ENCODE results near the gene PPP1R14C. TPM values are rescaled to one million over a fixed set of nuclear protein-coding genes. Genes with fewer than 3 reads are reported as not detected.

Gene PPP1R14C
- total and polyA plus RNA-seq, 2 donors (not counting 1 experiment from before 2014, with no cell fraction given) = 0.17 TPM; not detected in 1

DNA sequence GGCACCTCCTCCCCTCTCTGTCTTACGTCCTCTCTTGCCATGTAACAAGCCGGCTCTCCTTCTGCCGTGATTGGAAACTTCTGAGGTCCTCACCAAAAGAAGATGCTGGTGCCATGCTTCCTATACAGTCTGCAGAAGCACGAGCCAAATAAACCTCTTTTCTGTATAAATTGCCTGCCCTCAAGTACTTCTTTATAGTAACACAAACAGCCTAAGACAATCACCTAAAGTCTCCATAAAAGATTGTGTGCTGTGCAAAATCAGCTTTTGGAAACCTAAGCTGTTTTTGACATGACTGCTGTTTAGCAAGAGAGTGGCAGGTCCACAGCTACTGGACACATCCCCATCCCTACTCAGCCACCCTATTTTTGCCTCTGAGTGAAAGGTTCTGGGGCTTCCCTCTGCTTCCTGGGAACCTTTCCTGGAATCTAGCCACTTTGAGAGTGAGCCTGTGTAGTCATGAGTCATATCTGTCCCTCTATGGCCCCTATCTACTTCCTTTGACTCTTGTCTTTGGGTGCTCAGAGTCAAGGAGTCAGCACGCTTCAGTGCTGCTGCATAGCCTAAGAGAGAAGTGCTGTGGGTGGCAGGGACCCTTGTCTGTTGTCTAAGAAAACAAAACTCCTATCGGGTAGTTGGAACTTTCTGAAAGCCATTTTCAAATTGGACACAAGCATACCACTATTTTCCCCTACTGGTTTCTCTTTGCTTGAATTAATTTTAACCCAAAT lies 110.0 kb downstream of the PPP1R14C start:
- TF ChIP-seq, protein P1, sequence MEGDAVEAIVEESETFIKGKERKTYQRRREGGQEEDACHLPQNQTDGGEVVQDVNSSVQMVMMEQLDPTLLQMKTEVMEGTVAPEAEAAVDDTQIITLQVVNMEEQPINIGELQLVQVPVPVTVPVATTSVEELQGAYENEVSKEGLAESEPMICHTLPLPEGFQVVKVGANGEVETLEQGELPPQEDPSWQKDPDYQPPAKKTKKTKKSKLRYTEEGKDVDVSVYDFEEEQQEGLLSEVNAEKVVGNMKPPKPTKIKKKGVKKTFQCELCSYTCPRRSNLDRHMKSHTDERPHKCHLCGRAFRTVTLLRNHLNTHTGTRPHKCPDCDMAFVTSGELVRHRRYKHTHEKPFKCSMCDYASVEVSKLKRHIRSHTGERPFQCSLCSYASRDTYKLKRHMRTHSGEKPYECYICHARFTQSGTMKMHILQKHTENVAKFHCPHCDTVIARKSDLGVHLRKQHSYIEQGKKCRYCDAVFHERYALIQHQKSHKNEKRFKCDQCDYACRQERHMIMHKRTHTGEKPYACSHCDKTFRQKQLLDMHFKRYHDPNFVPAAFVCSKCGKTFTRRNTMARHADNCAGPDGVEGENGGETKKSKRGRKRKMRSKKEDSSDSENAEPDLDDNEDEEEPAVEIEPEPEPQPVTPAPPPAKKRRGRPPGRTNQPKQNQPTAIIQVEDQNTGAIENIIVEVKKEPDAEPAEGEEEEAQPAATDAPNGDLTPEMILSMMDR (conservative IDR thresholded peaks at IDR 0.05 in 1 of 2, IDR thresholded peaks at IDR 0.05 in 1 of 2; ENCODE audit: low read depth in 1 of 2, low read length in 2 of 2) = no peak
- TF ChIP-seq EZH2 (IDR thresholded peaks at IDR 0.05; ENCODE audit: low read length, missing control alignments) = no peak
- no peaks in the 10 kb centered on the region for H3K4me1 ChIP-seq (ENCODE audit: control insufficient read depth, extremely low read depth, insufficient read depth, low read length)
- no peak overlapping the region for H3K4me2 ChIP-seq (ENCODE audit: extremely low read depth, insufficient read depth, low read length)
- no peaks in the 10 kb centered on the region for H3K9me3 ChIP-seq (ENCODE audit: control insufficient read depth, insufficient read depth, low read depth, low read length)
- no peaks in the 10 kb centered on the region for H3K79me2 ChIP-seq (ENCODE audit: control insufficient read depth, insufficient read depth, low read length)
- H4K20me1 ChIP-seq (ENCODE audit: control insufficient read depth, extremely low read depth, insufficient read depth, low read length) = no peaks in the 10 kb centered on the region
- H3K9ac ChIP-seq (ENCODE audit: insufficient read depth, low read length) = no peak overlapping the region
- H3K4me3 ChIP-seq (replicated peaks in 1 of 4; ENCODE audit: control extremely low read depth in 1 of 4, insufficient read depth in 1 of 4, low read depth in 3 of 4, low read length in 4 of 4) = no peak overlapping the region
- no peaks in the 10 kb centered on the region for H3K27me3 ChIP-seq (ENCODE audit: control insufficient read depth, insufficient read depth, low read length)
- no peaks in the 10 kb centered on the region for H3K36me3 ChIP-seq (ENCODE audit: control insufficient read depth, insufficient read depth, low read length)
- H2AFZ ChIP-seq (ENCODE audit: low read length) = no peak overlapping the region
- DNase-seq (ENCODE audit: low read depth in 2 of 2) = peak in 1 of 2 donors; percentile 63
- H3K27ac ChIP-seq (ENCODE audit: insufficient read depth, low read length) = no peak overlapping the region

DNA sequence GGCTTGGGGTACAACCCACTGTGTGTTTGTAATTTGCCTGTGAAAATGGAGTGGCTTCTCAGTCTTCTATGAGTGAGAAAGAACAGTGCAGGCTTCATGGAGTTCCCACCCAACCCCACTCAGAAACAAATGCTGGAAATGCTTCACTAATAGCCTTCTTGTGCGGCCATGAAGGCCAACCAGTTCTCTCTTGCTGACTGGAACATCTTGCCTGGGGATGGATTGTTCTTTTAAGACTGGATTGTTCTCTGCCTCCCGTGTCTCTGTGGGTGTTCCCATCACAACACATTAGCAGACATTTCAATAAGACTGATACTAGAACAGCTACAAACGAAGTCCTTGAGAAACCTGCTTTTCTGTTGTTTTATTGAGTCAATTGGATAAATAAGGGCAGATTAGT lies 110.6 kb downstream of the PPP1R14C start:
- Histone ChIP-seq H4K20me1 (ENCODE audit: control insufficient read depth, extremely low read depth, insufficient read depth, low read length) (no peaks in the 10 kb centered on the region), H3K79me2 (ENCODE audit: control insufficient read depth, insufficient read depth, low read length) (no peaks in the 10 kb centered on the region), H3K36me3 (ENCODE audit: control insufficient read depth, insufficient read depth, low read length) (no peaks in the 10 kb centered on the region), H3K4me3 (replicated peaks in 1 of 4; ENCODE audit: control extremely low read depth in 1 of 4, insufficient read depth in 1 of 4, low read depth in 3 of 4, low read length in 4 of 4) (no peak overlapping the region), H2AFZ (ENCODE audit: low read length) (no peak overlapping the region), H3K4me1 (ENCODE audit: control insufficient read depth, extremely low read depth, insufficient read depth, low read length) (no peaks in the 10 kb centered on the region), H3K9ac (ENCODE audit: insufficient read depth, low read length) (no peak overlapping the region), H3K4me2 (ENCODE audit: extremely low read depth, insufficient read depth, low read length) (no peak overlapping the region), H3K9me3 (ENCODE audit: control insufficient read depth, insufficient read depth, low read depth, low read length) (no peaks in the 10 kb centered on the region), H3K27ac (ENCODE audit: insufficient read depth, low read length) (no peak overlapping the region), H3K27me3 (ENCODE audit: control insufficient read depth, insufficient read depth, low read length) (no peaks in the 10 kb centered on the region)
- no peak for DNase-seq (ENCODE audit: low read depth in 2 of 2)
- no peak for TF ChIP-seq EZH2 (IDR thresholded peaks at IDR 0.05; ENCODE audit: low read length, missing control alignments)
- TF ChIP-seq, protein P1 (conservative IDR thresholded peaks at IDR 0.05 in 1 of 2, IDR thresholded peaks at IDR 0.05 in 1 of 2; ENCODE audit: low read depth in 1 of 2, low read length in 2 of 2) = no peak

DNA sequence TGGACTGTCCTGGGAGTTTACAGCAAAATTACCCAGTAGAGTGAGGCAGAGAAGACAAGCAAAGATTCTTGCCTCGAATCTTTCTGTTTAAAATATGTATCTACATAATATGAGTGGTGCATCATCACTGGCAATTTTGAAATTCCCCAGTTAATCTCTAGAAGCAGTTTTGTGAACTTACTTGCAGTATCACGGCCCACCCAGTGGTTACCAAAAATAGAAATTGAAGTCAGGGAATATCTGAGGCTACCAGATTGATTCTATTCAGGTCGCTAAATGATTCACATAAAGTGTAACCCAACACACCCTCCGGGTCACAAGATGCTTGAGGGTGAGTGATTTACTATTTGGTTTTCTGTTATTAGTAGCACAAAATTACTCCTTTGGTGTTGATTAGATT lies 111.9 kb downstream of the PPP1R14C start:
- H3K36me3 ChIP-seq (ENCODE audit: control insufficient read depth, insufficient read depth, low read length) = no peaks in the 10 kb centered on the region
- H2AFZ ChIP-seq (ENCODE audit: low read length) = no peak overlapping the region
- peak in 1 of 2 donors; percentile 67 for DNase-seq (ENCODE audit: low read depth in 2 of 2)
- H4K20me1 ChIP-seq (ENCODE audit: control insufficient read depth, extremely low read depth, insufficient read depth, low read length) = no peaks in the 10 kb centered on the region
- no peak overlapping the region for H3K4me3 ChIP-seq (replicated peaks in 1 of 4; ENCODE audit: control extremely low read depth in 1 of 4, insufficient read depth in 1 of 4, low read depth in 3 of 4, low read length in 4 of 4)
- no peaks in the 10 kb centered on the region for H3K79me2 ChIP-seq (ENCODE audit: control insufficient read depth, insufficient read depth, low read length)
- H3K4me1 ChIP-seq (ENCODE audit: control insufficient read depth, extremely low read depth, insufficient read depth, low read length) = no peaks in the 10 kb centered on the region
- H3K27ac ChIP-seq (ENCODE audit: insufficient read depth, low read length) = no peak overlapping the region
- H3K9me3 ChIP-seq (ENCODE audit: control insufficient read depth, insufficient read depth, low read depth, low read length) = no peaks in the 10 kb centered on the region
- H3K9ac ChIP-seq (ENCODE audit: insufficient read depth, low read length) = no peak overlapping the region
- H3K27me3 ChIP-seq (ENCODE audit: control insufficient read depth, insufficient read depth, low read length) = no peaks in the 10 kb centered on the region
- no peak overlapping the region for H3K4me2 ChIP-seq (ENCODE audit: extremely low read depth, insufficient read depth, low read length)
- TF ChIP-seq EZH2 (IDR thresholded peaks at IDR 0.05; ENCODE audit: low read length, missing control alignments) = no peak
- TF ChIP-seq, protein P1 (conservative IDR thresholded peaks at IDR 0.05 in 1 of 2, IDR thresholded peaks at IDR 0.05 in 1 of 2; ENCODE audit: low read depth in 1 of 2, low read length in 2 of 2) = no peak

All from fibroblast of lung (primary cell).